HG03342 (cell line): ENCODE measurements around the gene YPEL4.

Experiments
- ATAC-seq: cut with Tn5 transposase; IDR thresholded peaks from one replicate; pipeline ENCODE4 v1.9.1; 2021; ENCODE audit warnings: mild to moderate bottlenecking, moderate library complexity; ENCODE audit not compliant: unreplicated experiment

YPEL4 gene

DNA sequence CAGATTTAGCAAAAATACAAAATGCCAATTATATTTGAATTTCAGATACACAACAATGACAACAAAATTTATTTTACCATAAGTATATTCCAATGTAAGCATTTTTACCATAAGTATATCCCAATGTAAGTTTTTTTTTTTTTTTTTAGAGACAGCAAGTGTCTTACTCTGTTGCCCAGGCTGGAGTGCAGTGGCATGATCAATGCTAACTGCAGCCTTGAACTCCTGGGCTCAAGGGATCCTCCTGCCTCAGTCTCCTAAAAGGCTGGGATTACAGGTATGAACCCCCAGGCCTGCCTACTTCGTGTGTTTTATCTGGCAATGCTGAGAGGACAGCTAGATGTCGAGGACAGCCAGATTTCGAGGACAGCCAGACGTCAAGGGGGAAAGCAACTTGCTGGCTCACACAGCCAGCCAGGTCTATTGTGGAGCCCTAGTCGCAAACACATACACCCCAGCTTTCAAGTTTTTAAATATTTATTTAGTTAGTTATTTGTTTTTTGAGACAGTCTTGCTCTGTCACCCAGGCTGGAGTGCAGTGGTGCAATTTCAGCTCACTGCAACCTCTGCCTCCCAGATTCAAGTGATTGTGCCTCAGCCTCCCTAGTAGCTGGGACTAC, 53.3 kb downstream of the YPEL4 start:
- ATAC-seq, result no peak
